ENCODE data around the gene CTNND2.

The CTNND2 gene

DNA sequence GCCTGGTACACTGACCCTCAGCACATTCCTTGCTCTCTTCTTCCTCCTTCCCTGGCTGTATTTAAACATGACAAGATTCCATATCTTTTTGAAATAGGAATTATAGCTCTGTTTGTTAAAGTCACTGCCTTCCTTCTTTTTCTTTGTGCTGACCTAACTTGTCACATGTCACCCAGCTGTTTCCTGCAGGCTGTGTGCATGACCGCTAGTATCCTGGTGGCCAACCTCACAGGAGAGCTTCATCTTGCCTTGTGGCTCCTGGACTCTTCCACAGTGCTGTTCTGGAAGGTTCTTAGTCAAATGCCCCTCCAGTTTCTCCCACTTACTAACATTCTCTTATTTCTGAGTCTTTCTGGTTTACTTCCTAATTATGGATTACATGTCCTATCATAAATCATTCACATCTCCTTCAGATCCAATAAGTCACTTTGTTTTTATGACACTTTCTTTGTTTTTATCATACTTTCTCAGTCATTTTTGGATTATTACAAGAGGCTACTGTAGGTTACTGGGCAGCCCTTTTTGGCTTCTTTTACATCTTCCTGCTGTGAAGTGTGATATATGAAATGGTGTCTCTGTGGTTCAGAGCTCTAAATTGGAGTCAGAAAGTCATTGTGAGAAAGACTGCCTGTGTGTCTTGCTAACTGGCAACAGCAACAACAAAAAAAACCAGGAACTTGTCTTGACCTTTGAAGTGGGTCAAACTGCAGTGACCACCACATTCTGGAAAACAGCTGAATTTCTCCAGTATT is 679.6 kb downstream of the CTNND2 start:
- in situ Hi-C loops (cut with HindIII; ENCODE audit: low sequenced_read_pairs): no loop called here

DNA sequence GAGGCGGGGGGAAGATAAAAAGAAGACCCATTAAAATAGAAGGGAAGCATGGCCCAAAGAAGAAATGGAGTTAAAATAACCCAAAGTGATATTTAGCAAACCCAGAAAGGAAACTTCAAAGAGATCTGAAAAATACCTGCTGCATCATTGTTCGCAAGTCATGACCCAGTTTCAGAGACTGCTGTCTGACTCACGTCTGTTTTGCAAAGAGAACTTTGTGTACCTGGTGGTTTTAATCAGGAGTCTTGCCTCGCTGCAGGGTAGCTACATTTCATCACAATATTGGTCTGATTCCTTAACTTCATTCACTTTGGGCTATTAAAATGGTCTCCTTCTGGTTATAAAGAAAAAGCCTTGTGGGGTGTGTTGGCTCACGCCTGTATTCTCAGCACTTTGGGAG is 682.1 kb downstream of the CTNND2 start:
- in situ Hi-C loops (cut with HindIII; ENCODE audit: low sequenced_read_pairs): no loop called here

DNA sequence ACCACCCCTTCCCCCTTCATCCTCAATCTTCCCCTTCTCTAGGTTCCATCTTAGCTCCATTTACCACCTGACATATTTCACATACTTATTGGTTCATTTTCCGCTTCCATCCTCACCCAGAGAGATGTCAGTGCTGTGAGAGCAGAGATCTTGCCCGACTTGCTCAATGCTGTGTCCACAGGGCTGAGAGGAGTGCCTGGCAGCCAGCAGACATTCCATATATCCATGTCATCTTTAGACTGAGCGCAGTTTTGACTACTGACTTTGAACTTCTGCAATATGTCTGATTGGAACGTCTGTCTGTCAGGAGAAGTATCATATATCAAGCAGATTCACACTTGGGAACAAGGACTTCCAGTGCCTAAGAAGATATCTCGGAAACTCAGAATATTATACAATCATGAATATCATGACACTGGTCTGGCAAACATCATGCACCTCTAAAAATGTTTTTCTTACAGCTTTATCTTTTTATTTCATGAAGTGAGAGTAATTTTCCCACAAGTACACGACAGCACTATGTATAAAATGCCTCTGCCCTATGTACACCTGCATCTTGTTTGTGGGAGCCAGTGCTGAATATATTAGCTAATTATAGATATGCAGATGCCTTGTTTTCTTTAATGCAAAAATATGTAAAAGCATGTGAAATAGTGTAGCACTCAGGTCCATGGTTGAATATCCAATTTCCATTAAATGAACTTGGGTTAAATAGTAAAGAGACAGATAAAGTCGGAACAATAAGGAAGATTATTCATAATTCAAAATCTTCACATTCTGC is 689.2 kb downstream of the CTNND2 start:
- in situ Hi-C loops (cut with HindIII; ENCODE audit: low sequenced_read_pairs): no loop called here

DNA sequence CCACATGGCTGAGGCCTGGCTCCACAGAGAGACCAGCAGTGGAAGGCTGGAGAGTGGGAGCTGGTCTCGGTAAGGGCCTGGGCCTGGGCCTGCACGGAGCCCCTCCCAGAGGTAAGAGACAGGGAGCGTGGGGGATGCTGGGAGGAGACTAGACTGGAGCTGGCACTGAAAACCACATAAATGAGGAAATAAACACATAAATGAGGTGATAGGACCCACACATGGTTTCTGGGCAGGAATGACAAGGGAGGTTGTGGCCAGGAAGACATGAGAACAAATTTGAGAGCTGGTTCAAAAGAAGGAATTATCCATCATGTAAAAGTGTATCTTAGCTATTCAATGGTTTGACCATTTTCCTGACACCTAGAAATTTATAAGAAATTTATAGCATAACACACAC is 691.5 kb downstream of the CTNND2 start:
- in situ Hi-C loops (cut with HindIII; ENCODE audit: low sequenced_read_pairs): no loop called here

DNA sequence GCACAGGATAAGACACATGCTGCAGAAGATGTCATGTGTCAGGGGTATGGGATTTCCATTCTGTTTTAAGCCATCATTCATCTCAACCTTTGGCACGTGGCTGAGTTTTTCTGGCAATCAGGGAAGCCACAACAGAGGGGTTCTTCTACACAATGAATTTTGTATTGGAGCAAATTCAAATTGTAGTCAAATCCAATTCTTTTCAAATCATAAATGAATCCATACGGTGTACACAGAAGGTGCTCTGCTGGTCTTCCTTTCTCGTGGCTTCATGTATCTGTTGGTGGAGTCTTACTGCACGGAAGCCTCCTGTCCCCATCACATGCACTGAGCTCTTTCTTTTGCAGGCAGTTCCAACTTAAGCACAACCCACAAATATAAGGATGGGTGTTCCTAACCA is 706.5 kb downstream of the CTNND2 start:
- in situ Hi-C loops (cut with HindIII; ENCODE audit: low sequenced_read_pairs): loop anchor here (5.0 kb wide), 2 partner anchors 50 to 95 kb away; no protein-coding TSS in a partner anchor

DNA sequence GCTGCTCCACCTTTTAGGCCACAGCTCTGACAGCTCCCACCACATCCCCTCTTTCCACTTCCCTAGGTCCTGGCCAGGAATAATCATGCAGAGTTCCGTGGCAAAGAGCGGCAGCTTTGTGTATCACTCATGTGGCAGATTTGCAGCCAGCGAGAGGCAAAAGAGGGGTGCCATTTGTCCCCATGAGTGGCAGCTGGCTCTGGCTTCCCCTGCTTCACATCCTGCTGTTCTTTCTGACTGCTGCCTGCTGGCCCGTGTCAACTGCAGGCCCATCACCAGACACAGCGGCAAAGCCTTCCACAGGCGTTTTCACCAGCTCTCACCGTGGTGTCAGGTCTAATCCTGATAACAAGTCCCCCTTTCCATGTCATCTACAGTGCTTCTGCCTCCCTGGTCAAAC is 712.6 kb downstream of the CTNND2 start:
- in situ Hi-C loops (cut with HindIII; ENCODE audit: low sequenced_read_pairs): no loop called here

DNA sequence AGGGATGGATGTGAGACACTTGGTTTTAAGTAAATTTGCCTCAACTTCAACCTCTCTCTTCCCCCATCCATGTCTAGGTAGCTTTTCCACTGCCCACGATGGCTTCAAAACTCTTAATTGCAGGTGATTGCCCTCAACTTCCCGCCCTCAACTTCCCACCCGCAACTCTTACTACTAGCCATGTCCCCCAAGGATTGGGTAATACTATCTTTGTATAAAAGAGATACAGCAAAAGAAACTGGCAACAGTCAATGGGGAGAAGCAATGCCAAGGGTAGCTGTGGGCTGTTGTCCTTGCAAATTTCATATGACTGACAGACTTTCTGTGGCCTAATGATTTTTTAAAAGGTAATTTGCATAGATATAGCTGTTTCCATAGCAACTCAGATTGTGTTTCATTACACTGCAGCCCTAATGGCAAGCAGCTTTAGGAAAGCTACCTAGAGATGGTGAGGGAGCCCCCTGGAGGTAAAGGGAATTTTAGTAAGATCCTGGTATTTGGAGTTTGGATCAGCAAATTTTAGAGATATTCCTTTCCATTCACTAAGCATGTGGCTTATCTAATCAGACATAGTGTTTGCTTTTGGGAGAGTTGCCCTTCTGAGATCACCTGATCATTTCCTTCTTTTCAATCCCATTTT is 721.7 kb downstream of the CTNND2 start:
- in situ Hi-C loops (cut with HindIII; ENCODE audit: low sequenced_read_pairs): no loop called here

DNA sequence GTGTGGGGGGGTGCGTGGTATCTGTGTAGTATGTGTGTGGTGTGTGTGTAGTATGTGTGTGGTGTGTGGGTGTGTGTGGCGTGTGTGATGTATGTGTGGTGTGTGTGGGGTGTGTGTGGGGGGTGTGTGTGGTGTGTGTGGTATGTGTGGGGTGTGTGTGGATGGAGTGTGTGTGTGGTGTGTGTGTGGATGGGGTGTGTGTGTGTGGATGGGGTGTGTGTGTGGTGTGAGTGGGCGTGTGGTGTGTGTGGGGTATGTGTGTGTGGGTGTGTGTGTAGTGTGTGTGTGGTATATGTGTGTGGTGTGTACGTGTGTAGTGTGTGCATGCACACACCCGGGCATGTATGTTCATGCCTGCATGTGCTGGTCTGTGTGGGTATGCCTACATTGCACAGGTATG is 722.3 kb downstream of the CTNND2 start:
- in situ Hi-C loops (cut with HindIII; ENCODE audit: low sequenced_read_pairs): no loop called here

DNA sequence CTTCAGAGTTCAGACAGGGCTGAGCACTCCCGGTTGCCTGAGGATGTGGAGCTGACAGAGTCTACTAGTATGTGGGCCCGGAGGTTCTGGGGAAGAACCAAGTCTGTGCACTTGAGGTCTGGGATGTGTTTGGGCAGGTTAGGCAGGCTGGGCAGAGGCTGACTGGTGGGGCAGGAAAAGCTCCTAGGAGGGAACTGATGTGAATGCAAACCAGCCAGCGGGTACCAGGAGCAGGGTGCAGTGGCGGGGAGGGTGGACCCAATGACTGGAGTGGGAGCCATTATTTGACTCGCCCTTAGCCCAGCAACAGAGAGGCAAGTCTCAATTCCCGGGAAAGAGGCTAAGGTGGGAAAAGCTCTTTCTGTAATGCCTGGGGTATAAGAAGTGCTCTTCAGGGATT is 723.4 kb downstream of the CTNND2 start:
- in situ Hi-C loops (cut with HindIII; ENCODE audit: low sequenced_read_pairs): no loop called here

DNA sequence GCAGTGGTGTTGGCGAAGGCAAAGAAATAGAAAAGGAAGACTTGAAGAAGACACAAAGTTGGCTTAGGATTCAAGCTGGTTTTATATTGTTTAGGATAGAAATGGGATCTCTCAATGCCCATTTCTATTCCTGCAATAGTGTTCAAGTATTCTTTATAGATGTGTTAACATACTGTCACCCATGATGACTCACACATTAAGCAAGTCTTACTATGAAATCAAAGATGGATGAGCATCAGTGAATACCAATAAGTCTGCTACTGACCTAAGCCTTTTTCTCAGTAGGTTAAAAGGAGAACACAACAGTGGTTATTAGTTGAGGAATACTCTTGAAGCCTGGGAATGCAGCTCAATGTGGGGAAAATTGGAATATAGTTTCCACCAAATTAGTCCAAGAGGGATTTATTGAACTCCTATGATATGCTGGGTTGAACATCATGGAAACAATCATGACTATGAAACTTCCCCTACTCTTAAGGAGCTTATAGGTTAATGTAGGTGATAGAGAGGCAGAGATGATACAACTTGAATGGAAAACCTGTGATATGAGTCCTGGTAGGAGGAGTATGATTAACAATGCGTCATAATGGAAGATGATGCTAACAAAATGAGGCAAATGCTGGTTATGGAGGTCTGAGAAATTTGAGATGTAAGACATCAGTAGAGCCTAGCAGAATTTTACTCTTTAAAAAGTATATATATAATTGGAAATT is 726.1 kb downstream of the CTNND2 start:
- in situ Hi-C loops (cut with HindIII; ENCODE audit: low sequenced_read_pairs): no loop called here

DNA sequence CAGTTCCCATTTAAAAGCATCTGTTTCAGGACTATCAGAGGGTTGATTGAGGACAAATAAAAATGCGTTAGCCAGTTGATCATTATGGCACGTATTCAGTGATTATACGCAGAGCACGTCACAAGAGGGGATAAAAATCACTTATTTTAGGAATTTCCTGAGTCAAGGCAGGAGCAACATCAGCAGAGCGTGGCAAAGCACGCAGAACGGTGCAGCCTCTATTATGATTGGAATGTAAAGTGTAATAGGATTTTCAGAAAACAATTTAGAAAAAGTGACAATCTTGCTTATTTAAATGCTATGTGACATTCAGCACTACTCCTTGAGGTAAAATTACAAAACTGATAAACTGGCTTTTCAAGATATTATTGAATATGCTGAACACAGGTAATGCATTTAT is 729.7 kb downstream of the CTNND2 start:
- in situ Hi-C loops (cut with HindIII; ENCODE audit: low sequenced_read_pairs): no loop called here

DNA sequence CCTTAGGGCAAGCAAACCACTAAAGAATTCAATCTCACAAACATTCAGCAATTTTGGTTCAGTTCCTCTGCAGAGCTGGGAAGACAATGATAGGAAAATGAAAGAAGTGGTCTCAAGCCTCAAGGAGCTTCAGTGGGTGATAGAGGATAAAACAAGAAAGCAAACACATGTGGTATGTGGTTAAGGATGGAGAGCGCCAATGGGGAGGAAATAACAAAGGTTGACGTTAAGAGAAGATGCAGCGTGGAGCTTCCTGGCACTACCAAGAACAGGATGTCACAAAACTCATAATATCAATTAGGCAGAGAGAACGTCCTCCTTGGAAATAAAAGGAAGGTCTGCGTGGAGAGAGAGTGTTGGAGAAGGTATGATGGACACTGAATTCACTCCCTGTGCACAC is 731.8 kb downstream of the CTNND2 start:
- in situ Hi-C loops (cut with HindIII; ENCODE audit: low sequenced_read_pairs): no loop called here

DNA sequence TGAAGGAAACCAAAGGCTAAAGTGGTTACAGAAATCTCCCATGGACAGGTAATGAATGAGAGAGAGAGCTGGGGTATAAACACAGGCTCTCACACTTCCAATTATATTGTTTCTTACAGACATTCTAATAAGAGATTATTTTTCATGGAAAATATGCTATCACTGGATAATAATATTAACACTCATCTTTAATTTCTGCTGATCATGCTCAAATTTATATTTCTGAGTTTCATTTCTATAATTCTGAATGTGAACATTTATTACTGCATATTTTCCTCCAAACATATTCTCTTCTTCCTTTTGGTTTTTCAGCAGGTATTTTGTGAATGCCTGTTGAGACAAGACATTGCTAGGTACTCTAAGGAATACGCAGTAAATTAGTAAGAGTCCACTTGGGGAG is 733.0 kb downstream of the CTNND2 start:
- in situ Hi-C loops (cut with HindIII; ENCODE audit: low sequenced_read_pairs): no loop called here

DNA sequence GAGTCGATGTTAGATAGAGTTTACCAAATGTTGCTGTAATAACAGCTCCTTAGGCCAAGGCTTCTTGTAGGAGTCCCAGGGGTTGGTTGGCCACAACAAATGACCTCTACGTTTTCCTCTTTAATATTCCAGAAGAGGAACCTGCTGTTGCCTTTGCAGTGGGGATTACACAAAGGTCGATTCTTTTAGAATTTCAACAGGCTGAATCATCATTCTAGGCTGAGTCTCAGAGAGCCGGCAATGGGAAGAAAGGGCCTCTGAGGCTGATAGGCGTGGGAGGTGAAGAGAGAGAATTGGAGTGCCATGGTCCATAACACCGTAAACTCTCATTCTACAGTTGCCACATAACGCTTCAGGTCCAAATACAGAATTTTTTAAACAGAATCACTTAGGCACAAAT is 737.3 kb downstream of the CTNND2 start:
- in situ Hi-C loops (cut with HindIII; ENCODE audit: low sequenced_read_pairs): no loop called here

DNA sequence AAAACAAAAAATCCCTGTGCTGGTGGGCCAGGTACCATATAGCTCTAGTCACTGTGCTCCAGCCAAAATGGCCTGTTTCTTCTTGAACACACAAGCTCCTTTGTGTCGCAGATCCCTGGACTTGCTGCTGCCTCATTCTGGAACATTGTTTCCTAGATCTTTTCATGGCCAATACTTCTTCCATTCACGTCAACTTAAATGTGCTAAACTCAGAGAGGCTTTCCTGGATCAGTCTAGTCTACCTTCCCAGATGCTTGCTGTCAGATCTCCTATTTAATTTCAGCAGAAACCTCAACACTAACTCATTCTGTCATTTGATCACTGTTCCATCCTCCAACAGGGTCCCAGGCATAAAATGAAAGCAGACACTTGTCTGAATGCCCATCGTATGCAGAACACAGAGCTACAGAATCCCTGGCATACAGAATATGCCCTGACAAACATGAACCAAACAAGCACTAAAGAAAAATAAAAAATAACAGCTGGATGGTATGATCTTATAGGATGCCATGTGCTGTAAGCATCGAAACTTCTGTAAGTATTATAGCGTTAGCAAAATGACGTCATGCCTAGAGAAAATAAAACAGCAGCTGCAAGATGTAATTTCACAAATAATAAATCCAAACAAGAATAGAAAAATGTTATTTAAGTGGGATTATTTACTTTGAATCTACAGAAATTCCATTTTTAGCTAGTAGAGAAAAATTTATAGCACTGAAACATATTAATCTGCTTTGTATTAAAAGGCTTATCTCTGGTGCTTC is 739.5 kb downstream of the CTNND2 start:
- in situ Hi-C loops (cut with HindIII; ENCODE audit: low sequenced_read_pairs): no loop called here

DNA sequence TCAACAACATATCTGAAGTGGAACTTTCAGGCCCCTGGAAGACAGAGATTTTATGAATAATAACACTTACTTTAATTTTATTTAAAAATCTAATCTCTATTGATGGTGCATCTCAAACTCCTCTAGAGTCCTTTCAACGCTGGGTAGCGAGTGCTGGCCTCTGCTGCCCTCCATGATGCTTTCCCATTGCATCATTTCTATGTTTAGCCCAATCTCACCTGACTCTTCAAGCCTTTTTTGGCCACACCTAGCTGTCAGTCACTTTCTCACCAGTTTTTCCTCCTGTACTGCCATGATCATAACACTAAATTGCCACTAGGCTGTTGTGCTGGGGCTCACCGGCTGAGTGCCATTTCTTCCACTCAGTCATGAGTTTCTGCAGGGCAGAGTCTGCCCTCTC is 747.1 kb downstream of the CTNND2 start:
- in situ Hi-C loops (cut with HindIII; ENCODE audit: low sequenced_read_pairs): no loop called here

DNA sequence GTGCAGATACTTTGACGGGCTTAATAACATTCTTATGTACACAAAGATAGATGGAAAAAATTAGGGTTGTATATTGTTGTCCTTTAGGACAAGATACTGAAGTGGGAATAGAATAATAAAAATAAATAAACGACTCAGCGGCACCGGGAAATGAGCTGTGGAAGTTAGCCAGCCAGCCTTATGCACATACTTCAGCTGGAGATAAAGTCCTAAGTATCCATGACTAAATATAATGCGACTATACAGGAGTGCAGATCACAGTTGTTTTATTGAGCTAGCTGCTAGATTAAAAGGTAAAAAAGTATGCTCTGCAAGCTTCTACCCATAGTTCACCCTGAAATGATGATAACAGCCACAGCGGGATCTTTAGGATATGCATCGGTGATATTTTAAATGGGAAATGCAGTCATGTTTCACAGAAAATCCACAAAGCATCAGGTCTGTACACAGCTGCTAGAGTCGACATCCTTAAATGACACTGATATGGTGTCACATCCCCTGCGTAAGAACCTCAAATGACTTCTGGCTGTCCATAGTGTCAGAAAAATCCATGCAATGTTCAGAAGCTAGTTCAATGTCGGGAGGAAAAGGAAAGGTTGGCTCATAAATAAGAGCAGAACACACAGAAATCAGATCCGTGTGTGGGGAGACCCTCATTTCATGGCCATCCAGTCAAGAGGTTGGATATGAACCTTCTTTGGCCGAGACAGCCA is 750.4 kb downstream of the CTNND2 start:
- in situ Hi-C loops (cut with HindIII; ENCODE audit: low sequenced_read_pairs): no loop called here

DNA sequence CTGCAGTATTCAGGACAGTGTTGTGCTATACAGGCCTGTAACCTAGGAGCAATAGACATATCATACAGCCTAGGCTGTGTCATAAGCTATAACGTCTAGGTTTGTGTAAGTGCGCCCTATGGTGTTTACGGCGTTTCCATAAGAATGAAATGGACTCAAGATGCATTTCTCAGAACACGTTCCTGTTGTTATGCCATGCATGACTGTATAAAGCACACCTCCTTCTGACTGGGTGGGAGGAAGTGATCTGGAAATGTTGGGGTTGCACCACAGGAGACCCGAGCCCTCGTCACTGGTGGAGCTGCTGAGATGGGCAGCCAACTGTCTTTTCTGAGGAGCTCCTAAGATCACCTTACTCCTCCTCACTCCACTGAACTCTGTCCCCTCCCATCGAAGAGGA is 751.9 kb downstream of the CTNND2 start:
- in situ Hi-C loops (cut with HindIII; ENCODE audit: low sequenced_read_pairs): no loop called here

DNA sequence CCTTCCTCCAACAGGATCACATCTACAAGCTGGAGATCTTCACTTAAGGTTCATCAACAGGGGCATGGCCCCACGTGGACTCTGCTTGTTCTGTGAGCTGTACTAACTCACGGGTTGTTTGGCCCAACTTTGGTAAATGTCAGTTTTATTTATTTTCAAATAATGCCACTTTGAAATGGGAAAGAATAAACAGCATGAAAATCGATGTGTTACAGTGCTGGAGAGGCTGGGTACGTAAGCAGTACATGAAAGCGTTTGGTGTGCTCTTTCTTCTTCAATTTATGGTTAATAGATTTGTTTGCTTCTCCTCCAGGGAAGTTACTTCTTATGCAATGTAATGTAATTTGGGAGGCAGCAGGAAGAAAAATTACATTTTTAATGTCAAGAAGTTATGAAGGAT is 753.3 kb downstream of the CTNND2 start:
- in situ Hi-C loops (cut with HindIII; ENCODE audit: low sequenced_read_pairs): no loop called here

Data from endothelial cell of hepatic sinusoid (primary cell).